ENCODE measurements around the gene IER2. TPM values are rescaled to one million over a fixed set of nuclear protein-coding genes. Genes with fewer than 3 reads are reported as not detected.

The IER2 gene
- total and polyA plus RNA-seq, 9 of the 15 experiments (the other 6 are each of a cell fraction or from before 2014, with no cell fraction given), result 4.5 to 205 (median 23.7) TPM

DNA sequence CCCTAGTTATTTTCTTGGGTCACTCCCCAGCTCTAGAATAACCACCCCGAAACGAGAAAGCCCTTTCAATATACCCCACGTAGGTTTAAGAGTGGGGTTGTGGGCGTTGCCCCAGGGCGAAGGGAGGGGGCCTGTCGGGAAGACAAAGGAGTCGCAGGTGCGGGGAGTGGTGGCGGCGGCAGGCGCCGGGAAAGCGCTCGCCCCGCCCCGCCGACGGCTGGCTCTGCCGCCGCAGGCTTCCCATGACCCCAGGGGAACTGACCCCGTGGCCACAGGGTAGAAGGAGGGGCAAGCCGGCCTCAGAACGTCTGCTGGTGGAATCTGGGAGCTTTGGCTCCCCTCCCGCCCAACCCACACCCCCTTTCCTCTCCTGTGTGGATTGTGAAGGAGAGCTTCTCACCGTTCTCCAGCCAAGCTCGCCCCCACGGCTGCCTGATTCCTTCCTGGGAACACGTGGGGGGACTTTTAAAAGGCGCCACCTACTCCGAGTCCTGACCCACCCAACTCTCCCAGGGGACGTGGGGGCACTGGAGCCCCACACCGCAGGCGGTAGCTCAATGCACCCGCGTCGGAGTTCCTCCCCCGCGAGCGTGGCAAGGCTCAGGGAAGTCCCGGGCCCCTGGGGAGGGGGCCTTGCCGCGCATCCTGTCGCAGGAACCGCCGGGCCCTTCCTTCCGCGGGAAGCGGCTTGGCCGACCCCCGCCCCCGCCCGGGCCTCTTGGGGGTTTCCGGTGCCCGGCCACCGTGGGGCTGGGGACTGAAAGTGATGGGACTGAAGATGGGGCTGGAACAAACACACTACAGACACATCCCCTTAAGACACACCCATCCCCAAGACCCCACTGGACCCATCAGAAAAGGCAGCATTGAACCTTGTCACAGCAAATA, 5.5 kb downstream of the IER2 start (continued):
- TF ChIP-seq, protein P1, sequence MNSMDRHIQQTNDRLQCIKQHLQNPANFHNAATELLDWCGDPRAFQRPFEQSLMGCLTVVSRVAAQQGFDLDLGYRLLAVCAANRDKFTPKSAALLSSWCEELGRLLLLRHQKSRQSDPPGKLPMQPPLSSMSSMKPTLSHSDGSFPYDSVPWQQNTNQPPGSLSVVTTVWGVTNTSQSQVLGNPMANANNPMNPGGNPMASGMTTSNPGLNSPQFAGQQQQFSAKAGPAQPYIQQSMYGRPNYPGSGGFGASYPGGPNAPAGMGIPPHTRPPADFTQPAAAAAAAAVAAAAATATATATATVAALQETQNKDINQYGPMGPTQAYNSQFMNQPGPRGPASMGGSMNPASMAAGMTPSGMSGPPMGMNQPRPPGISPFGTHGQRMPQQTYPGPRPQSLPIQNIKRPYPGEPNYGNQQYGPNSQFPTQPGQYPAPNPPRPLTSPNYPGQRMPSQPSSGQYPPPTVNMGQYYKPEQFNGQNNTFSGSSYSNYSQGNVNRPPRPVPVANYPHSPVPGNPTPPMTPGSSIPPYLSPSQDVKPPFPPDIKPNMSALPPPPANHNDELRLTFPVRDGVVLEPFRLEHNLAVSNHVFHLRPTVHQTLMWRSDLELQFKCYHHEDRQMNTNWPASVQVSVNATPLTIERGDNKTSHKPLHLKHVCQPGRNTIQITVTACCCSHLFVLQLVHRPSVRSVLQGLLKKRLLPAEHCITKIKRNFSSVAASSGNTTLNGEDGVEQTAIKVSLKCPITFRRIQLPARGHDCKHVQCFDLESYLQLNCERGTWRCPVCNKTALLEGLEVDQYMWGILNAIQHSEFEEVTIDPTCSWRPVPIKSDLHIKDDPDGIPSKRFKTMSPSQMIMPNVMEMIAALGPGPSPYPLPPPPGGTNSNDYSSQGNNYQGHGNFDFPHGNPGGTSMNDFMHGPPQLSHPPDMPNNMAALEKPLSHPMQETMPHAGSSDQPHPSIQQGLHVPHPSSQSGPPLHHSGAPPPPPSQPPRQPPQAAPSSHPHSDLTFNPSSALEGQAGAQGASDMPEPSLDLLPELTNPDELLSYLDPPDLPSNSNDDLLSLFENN (IDR thresholded peaks at IDR 0.05; ENCODE audit: low read depth in 2 of 2, low read length in 2 of 2), result no peak; a peak in 1 of 4 replicates
- TF ChIP-seq HOXB6 (CRISPR knock-in tag; IDR thresholded peaks at IDR 0.05; ENCODE audit: borderline replicate concordance) (no peak), CBX1 (IDR thresholded peaks at IDR 0.05; ENCODE audit: low read depth) (no peak; the same call in none of the 2 replicates), RBM39 (optimal IDR thresholded peaks at IDR 0.05; ENCODE audit: low read depth, low read length) (peak; percentile 51), ZNF274 (IDR thresholded peaks at IDR 0.05; ENCODE audit: borderline replicate concordance, low read depth, low read length) (peak; percentile 37; the same call in 1 of the 2 replicates), TCF7L2 (IDR thresholded peaks at IDR 0.05; ENCODE audit: low read depth, low read length) (no peak), ATF7 (IDR thresholded peaks at IDR 0.05) (no peak; the same call in 1 of the 2 replicates), KLF13 (tag; IDR thresholded peaks at IDR 0.05; ENCODE audit: borderline replicate concordance, low read depth) (peak; percentile 89; the same call in 1 of the 2 replicates), STAG1 (CRISPR knock-in tag; IDR thresholded peaks at IDR 0.05; ENCODE audit: borderline replicate concordance) (no peak), TRIM24 (IDR thresholded peaks at IDR 0.05) (0 out of 4 replicates have a peak, but pooled peaks of 1 of the 2 experiments have one; percentile 30), NR2C1 (IDR thresholded peaks at IDR 0.05) (peak; percentile 72), NR2C1 (tag; IDR thresholded peaks at IDR 0.05) (peak; percentile 72), SOX6 (IDR thresholded peaks at IDR 0.05) (peak; percentile 84), PRPF4 (IDR thresholded peaks at IDR 0.05; ENCODE audit: insufficient read depth, low read depth, low read length, poor library complexity, severe bottlenecking) (peak; percentile 79), ZKSCAN8 (CRISPR knock-in tag; IDR thresholded peaks at IDR 0.05) (no peak), ESRRA (IDR thresholded peaks at IDR 0.05; ENCODE audit: borderline replicate concordance, low read depth) (peak; percentile 44)
- TF ChIP-seq, protein P2, sequence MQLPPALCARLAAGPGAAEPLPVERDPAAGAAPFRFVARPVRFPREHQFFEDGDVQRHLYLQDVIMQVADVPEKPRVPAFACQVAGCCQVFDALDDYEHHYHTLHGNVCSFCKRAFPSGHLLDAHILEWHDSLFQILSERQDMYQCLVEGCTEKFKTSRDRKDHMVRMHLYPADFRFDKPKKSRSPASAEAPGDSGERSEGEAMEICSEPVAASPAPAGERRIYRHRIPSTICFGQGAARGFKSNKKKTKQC (CRISPR knock-in tag; IDR thresholded peaks at IDR 0.05), result 0 out of 2 replicates have a peak, but pooled peaks have one; percentile 12
- TF ChIP-seq, protein P3, sequence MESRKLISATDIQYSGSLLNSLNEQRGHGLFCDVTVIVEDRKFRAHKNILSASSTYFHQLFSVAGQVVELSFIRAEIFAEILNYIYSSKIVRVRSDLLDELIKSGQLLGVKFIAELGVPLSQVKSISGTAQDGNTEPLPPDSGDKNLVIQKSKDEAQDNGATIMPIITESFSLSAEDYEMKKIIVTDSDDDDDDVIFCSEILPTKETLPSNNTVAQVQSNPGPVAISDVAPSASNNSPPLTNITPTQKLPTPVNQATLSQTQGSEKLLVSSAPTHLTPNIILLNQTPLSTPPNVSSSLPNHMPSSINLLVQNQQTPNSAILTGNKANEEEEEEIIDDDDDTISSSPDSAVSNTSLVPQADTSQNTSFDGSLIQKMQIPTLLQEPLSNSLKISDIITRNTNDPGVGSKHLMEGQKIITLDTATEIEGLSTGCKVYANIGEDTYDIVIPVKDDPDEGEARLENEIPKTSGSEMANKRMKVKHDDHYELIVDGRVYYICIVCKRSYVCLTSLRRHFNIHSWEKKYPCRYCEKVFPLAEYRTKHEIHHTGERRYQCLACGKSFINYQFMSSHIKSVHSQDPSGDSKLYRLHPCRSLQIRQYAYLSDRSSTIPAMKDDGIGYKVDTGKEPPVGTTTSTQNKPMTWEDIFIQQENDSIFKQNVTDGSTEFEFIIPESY (CRISPR knock-in tag; IDR thresholded peaks at IDR 0.05), result peak; percentile 25; the same call in 1 of the 2 replicates
- TF ChIP-seq, protein P4, sequence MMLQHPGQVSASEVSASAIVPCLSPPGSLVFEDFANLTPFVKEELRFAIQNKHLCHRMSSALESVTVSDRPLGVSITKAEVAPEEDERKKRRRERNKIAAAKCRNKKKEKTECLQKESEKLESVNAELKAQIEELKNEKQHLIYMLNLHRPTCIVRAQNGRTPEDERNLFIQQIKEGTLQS (IDR thresholded peaks at IDR 0.05), result no peak
- TF ChIP-seq, protein P4 (CRISPR knock-in tag; conservative IDR thresholded peaks at IDR 0.05), result 0 out of 2 replicates have a peak, but pooled peaks have one; percentile 62
